Natural killer cell (primary cell): ENCODE measurements around the gene RTN4IP1. TPM values are rescaled to one million over a fixed set of nuclear protein-coding genes. Genes with fewer than 3 reads are reported as not detected.

Experiments used
- ATAC-seq, 3 donors: fragments of 150-1000 bp in 2 of 3; fragments of 200-7000 bp in 1 of 3; cut with Tn5 transposase; 1 replicate in 1 of 3; 2 replicates in 2 of 3; pipeline ENCODE4 v1.10.0; 2021; ENCODE audit warnings: mild to moderate bottlenecking in 2 of 3, moderate library complexity in 2 of 3
- DNase-seq, 2 donors: peaks; one replicate each; pipeline versions ENCODE4 v3.0.0 to v3.0.0-alpha.2; 2013 to 2021; ENCODE audit warnings: mixed read lengths in 1 of 2
- H3K27ac ChIP-seq: one replicate; pipeline ENCODE4 v1.5.1; 2013; ENCODE audit warnings: mild to moderate bottlenecking, low read length
- H3K27me3 ChIP-seq: one replicate; pipeline ENCODE4 v1.6.1; 2013; ENCODE audit warnings: low read length; ENCODE audit not compliant: control insufficient read depth, insufficient read depth
- H3K36me3 ChIP-seq: one replicate; pipeline ENCODE4 v1.6.1; 2013; ENCODE audit warnings: low read length; ENCODE audit not compliant: control insufficient read depth, insufficient read depth
- H3K4me1 ChIP-seq: one replicate; pipeline ENCODE4 v1.6.1; 2013; ENCODE audit warnings: low read length; ENCODE audit not compliant: control insufficient read depth, insufficient read depth
- H3K4me3 ChIP-seq: one replicate; pipeline ENCODE4 v1.5.1; 2013; ENCODE audit warnings: low read length
- H3K9me3 ChIP-seq: one replicate; pipeline ENCODE4 v1.6.1; 2013; ENCODE audit warnings: low read length; ENCODE audit not compliant: control insufficient read depth, insufficient read depth
- H3K27ac Mint-ChIP-seq, 2 donors: one replicate each; pipeline ENCODE4 v1.8.0; 2022; ENCODE audit warnings: mild to moderate bottlenecking in 2 of 2, mixed read lengths in 2 of 2, moderate library complexity in 1 of 2
- H3K27me3 Mint-ChIP-seq, 2 donors: one replicate each; pipeline ENCODE4 v1.8.0; 2022; ENCODE audit warnings: low read depth in 2 of 2, mixed read lengths in 2 of 2
- H3K36me3 Mint-ChIP-seq: one replicate; pipeline ENCODE4 v1.8.0; 2022; ENCODE audit warnings: mixed read lengths
- H3K4me1 Mint-ChIP-seq, 2 donors: one replicate each; pipeline ENCODE4 v1.8.0; 2022; ENCODE audit warnings: mixed read lengths in 2 of 2
- H3K4me3 Mint-ChIP-seq: one replicate; pipeline ENCODE4 v1.8.0; 2022; ENCODE audit warnings: mild to moderate bottlenecking, moderate library complexity, mixed read lengths
- H3K9me3 Mint-ChIP-seq, 2 donors: one replicate each; pipeline ENCODE4 v1.8.0; 2022; ENCODE audit warnings: mixed read lengths in 2 of 2
- WGBS: methylation state at CpG from one replicate; pipeline ENCODE4 v1.1.7; 2013; ENCODE audit warnings: missing lambda C conversion rate; ENCODE audit not compliant: insufficient coverage; 5-methylcytosine and 5-hydroxymethylcytosine counted together
- intact Hi-C: fragments of 100-400 bp; cut with micrococcal nuclease; formaldehyde crosslinking; loops from one replicate; pipeline ENCODE4 v1.14.2; 2022
- total RNA-seq, 4 donors: library from RNA; stranded (reverse); fragments of 120-200 nt in 1 of 4; gene quantifications; one replicate each; pipeline versions ENCODE4 v1.2.3 to v1.2.4, GENCODE V29; 2013 to 2022
- TF ChIP-seq, protein P1 (sequence below): fragments of 200-600 bp; IDR thresholded peaks from one replicate; pipeline ENCODE4 v1.8.0; 2022; ENCODE audit warnings: antibody characterized with exemption

The RTN4IP1 gene
- total RNA-seq, 3 donors from 2014 or later (not counting 1 experiment from before 2014, with no cell fraction given): 2.9 to 5.5 (median 5.0) TPM

DNA sequence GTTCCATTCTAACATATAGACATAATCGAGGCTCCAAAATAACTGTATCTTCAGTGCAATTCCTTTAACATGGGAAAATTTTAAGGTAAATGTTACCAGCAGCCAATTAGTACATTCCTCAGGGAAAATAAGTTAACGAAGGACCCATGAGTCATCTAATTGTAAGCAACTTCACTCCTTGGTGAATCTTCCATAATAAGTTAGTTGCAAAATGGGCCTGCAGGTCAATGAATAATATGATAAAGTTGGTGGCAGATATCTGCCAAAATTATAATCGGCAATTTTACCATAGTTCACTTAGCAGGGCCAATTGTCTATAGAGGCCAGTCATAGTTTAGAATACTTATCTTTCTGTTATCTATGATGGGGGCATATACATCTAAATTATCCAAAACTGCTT is 42.4 kb upstream of the RTN4IP1 start:
- TF ChIP-seq, protein P1, sequence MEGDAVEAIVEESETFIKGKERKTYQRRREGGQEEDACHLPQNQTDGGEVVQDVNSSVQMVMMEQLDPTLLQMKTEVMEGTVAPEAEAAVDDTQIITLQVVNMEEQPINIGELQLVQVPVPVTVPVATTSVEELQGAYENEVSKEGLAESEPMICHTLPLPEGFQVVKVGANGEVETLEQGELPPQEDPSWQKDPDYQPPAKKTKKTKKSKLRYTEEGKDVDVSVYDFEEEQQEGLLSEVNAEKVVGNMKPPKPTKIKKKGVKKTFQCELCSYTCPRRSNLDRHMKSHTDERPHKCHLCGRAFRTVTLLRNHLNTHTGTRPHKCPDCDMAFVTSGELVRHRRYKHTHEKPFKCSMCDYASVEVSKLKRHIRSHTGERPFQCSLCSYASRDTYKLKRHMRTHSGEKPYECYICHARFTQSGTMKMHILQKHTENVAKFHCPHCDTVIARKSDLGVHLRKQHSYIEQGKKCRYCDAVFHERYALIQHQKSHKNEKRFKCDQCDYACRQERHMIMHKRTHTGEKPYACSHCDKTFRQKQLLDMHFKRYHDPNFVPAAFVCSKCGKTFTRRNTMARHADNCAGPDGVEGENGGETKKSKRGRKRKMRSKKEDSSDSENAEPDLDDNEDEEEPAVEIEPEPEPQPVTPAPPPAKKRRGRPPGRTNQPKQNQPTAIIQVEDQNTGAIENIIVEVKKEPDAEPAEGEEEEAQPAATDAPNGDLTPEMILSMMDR: no peak
- H3K4me3 Mint-ChIP-seq: no peak overlapping the region
- no peaks in the 10 kb centered on the region for H3K27me3 ChIP-seq
- H3K4me3 ChIP-seq: no peak overlapping the region
- peaks cover 0 to 2% of the 10 kb centered on the region in 2 donors for H3K9me3 Mint-ChIP-seq
- no peaks in the 10 kb centered on the region for H3K4me1 ChIP-seq
- DNase-seq (no peak), ATAC-seq (no peak)
- no peak overlapping the region for H3K27ac ChIP-seq
- H3K27me3 Mint-ChIP-seq: no peaks in the 10 kb centered on the region
- H3K27ac Mint-ChIP-seq: no peak overlapping the region
- peaks cover 3% of the 10 kb centered on the region for H3K36me3 ChIP-seq
- H3K4me1 Mint-ChIP-seq: no peaks in the 10 kb centered on the region
- H3K36me3 Mint-ChIP-seq: no peaks in the 10 kb centered on the region
- intact Hi-C loops: no loop called here
- WGBS: 100% methylated on average over 2 of the region's 3 CpGs
- no peaks in the 10 kb centered on the region for H3K9me3 ChIP-seq

DNA sequence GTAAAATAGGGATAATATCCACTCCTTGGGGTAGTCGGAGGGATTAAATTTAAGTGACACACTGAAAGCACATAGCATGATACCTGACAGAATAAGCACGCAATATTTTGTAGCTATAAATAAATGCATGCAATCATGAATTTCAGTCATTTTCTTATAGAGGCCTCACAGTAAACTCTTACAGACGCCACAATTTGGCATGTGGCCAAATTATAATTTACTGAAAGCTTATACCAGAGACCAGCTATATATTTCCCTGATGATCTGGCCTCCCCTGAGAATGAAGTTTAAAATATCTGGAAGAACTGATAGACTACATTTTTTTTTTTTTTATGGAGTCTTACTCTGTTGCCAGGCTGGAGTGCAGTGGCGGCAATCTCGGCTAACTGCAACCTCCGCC is 40.9 kb upstream of the RTN4IP1 start:
- no peaks in the 10 kb centered on the region for H3K4me1 Mint-ChIP-seq
- TF ChIP-seq, protein P1: no peak

DNA sequence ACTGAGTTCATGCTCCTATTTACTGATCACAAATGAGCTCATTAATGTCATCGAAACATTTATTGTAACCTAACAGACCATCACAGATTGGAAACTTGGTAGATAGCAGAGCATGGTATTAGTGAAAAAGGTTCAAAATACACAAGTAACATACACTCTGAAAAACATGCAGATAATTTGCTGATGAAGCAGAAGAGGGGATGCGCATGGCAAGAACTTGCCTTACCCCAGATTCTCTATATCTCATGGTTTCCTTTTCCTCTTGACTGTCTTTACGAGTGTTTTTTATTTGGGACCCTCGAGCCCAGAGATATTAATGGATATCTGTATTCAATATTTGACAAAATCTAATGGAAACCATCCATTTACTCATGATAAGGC is 37.7 kb upstream of the RTN4IP1 start:
- intact Hi-C loops: no loop called here
- Histone ChIP-seq H3K27me3 (no peaks in the 10 kb centered on the region), H3K9me3 (no peaks in the 10 kb centered on the region), H3K4me3 (no peak overlapping the region), H3K27ac (no peak overlapping the region), H3K4me1 (no peaks in the 10 kb centered on the region), H3K36me3 (peaks cover 28% of the 10 kb centered on the region)
- no peaks in the 10 kb centered on the region for H3K36me3 Mint-ChIP-seq
- ATAC-seq (no peak), DNase-seq (no peak)
- H3K4me3 Mint-ChIP-seq: no peak overlapping the region
- no CpG with 5 or more reads among the region's 4 CpGs for WGBS
- no peaks in the 10 kb centered on the region for H3K27me3 Mint-ChIP-seq
- no peaks in the 10 kb centered on the region for H3K4me1 Mint-ChIP-seq
- TF ChIP-seq, protein P1: no peak
- no peaks in the 10 kb centered on the region for H3K9me3 Mint-ChIP-seq
- H3K27ac Mint-ChIP-seq: no peak overlapping the region

More for the DNA sequence above, 40.9 kb upstream of the RTN4IP1 start:
- Histone ChIP-seq H3K9me3 (no peaks in the 10 kb centered on the region), H3K4me1 (no peaks in the 10 kb centered on the region), H3K27me3 (no peaks in the 10 kb centered on the region), H3K27ac (no peak overlapping the region), H3K4me3 (no peak overlapping the region), H3K36me3 (peaks cover 8% of the 10 kb centered on the region)
- H3K27ac Mint-ChIP-seq: no peak overlapping the region
- WGBS: 95% methylated on average over 6 of the region's 6 CpGs
- intact Hi-C loops: no loop called here
- ATAC-seq: no peak
- peaks cover 0 to 2% of the 10 kb centered on the region in 2 donors for H3K9me3 Mint-ChIP-seq
- no peaks in the 10 kb centered on the region for H3K36me3 Mint-ChIP-seq
- DNase-seq: no peak
- H3K27me3 Mint-ChIP-seq: no peaks in the 10 kb centered on the region
- H3K4me3 Mint-ChIP-seq: no peak overlapping the region

DNA sequence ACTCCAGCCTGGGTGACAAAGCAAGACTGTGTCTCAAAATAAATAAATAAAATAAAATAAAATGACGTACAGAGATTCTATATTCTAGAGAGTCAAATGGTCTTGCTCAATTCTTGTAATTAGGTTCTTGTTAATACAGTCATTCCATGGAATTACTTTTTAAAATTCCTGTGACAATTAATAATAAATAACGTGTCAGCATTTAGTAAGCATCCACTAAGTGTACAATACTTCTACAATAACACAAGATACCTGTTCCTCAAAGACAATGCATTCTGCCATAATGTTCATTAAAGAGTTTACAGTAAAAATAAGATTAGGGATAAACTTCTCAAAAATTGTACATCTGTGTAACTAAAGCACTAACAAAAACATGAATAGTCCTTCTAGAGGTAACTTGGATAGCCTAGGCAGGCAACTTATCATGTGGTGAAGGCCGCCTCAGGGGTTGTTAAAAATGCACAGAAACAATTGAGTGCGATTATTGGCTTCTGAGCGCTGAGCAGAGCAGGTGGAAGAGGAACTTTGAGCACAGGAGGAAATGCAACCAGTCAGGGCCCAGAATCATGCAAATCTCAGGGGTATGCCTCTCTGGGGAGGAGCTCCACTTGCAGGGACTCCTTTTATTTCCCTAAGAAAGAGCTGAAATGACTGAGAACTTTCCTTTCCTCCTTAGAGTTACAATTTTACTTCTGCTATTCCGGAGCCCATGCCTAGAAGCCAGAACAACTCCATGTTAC is 37.2 kb upstream of the RTN4IP1 start:
- intact Hi-C loops: no loop called here
- DNase-seq (no peak), ATAC-seq (no peak)
- Histone ChIP-seq H3K4me1 (no peaks in the 10 kb centered on the region), H3K4me3 (no peak overlapping the region), H3K36me3 (peaks cover 30% of the 10 kb centered on the region), H3K27me3 (no peaks in the 10 kb centered on the region), H3K27ac (no peak overlapping the region), H3K9me3 (no peaks in the 10 kb centered on the region)
- TF ChIP-seq, protein P1: no peak
- Mint-ChIP-seq H3K36me3 (no peaks in the 10 kb centered on the region), H3K9me3 (no peaks in the 10 kb centered on the region), H3K4me1 (no peaks in the 10 kb centered on the region), H3K4me3 (no peak overlapping the region), H3K27me3 (no peaks in the 10 kb centered on the region), H3K27ac (no peak overlapping the region)
- WGBS: 60% methylated on average over 4 of the region's 6 CpGs
